ENCODE results near the gene AQP10. TPM values are rescaled to one million over a fixed set of nuclear protein-coding genes. Genes with fewer than 3 reads are reported as not detected.
"Not testable (repeated sequence)": the region's sequence is repeated elsewhere in the genome, so short reads cannot be mapped to it uniquely, and the experiment has no call there.

The AQP10 gene
- total RNA-seq, 2 experiments from 2014 or later, result not detected

- Histone ChIP-seq H3K27ac (ENCODE audit: low read depth, low read length, poor library complexity, severe bottlenecking) (no peak overlapping the region), H3K36me3 (ENCODE audit: insufficient read depth, low read length) (peaks cover 16% of the 10 kb centered on the region; the same call in 1 of the 2 replicates)
- TF ChIP-seq EZH2phosphoT487 (IDR thresholded peaks at IDR 0.05; ENCODE audit: borderline replicate concordance, low read depth, low read length), result no peak
- TF ChIP-seq CTCF (conservative IDR thresholded peaks at IDR 0.05; ENCODE audit: low read length), result no peak
Measured at GRCh38 chr1:154337253-154337894, 16.5 kb downstream of the AQP10 start.

GRCh38 chr1:154338875-154339274, 18.0 kb downstream of the AQP10 start:
- CTCF ChIA-PET (ENCODE audit: unreplicated experiment), result no interaction called here
- Histone ChIP-seq H3K4me1 (ENCODE audit: insufficient read depth, low read length, poor library complexity, severe bottlenecking) (no peaks in the 10 kb centered on the region), H3K79me2 (ENCODE audit: insufficient read depth, low read depth, low read length) (no peaks in the 10 kb centered on the region), H3K27ac (ENCODE audit: low read depth, low read length, poor library complexity, severe bottlenecking) (no peak overlapping the region), H3K4me3 (ENCODE audit: low read depth, low read length, poor library complexity, severe bottlenecking) (no peak overlapping the region), H3K4me2 (ENCODE audit: low read length) (no peak overlapping the region), H3K9me2 (ENCODE audit: insufficient read depth, low read length) (no peaks in the 10 kb centered on the region), H3K9me3 (ENCODE audit: low read length) (no peaks in the 10 kb centered on the region), H2AFZ (ENCODE audit: low read length) (no peak overlapping the region), H3K36me3 (ENCODE audit: insufficient read depth, low read length) (peaks cover 12% of the 10 kb centered on the region; the same call in 1 of the 2 replicates), H4K20me1 (ENCODE audit: insufficient read depth, low read length) (no peaks in the 10 kb centered on the region)
- no TSS peak for BruUV-seq (replicated peaks)
- POLR2A ChIA-PET, result interaction anchor here (0.7 kb wide), 1 partner anchor 61 kb away, joined by 3 read pairs; no protein-coding TSS in a partner anchor
- no peak for DNase-seq (ENCODE audit: low spot score)
- intact Hi-C loops (cut with micrococcal nuclease; ENCODE audit: unreplicated experiment), result no loop called here
- TF ChIP-seq CTCF (conservative IDR thresholded peaks at IDR 0.05; ENCODE audit: low read length), result no peak
- no peak for TF ChIP-seq EZH2phosphoT487 (IDR thresholded peaks at IDR 0.05; ENCODE audit: borderline replicate concordance, low read depth, low read length)

More at GRCh38 chr1:154337253-154337894, 16.5 kb downstream of the AQP10 start:
- Histone ChIP-seq H3K4me3 (ENCODE audit: low read depth, low read length, poor library complexity, severe bottlenecking) (no peak overlapping the region), H4K20me1 (ENCODE audit: insufficient read depth, low read length) (no peaks in the 10 kb centered on the region), H2AFZ (ENCODE audit: low read length) (no peak overlapping the region), H3K4me2 (ENCODE audit: low read length) (no peak overlapping the region), H3K9me3 (ENCODE audit: low read length) (no peaks in the 10 kb centered on the region), H3K9me2 (ENCODE audit: insufficient read depth, low read length) (no peaks in the 10 kb centered on the region), H3K4me1 (ENCODE audit: insufficient read depth, low read length, poor library complexity, severe bottlenecking) (no peaks in the 10 kb centered on the region), H3K79me2 (ENCODE audit: insufficient read depth, low read depth, low read length) (no peaks in the 10 kb centered on the region)
- DNase-seq (ENCODE audit: low spot score), result no peak
- ChIA-PET CTCF (ENCODE audit: unreplicated experiment) (no interaction called here), POLR2A (no interaction called here)
- BruUV-seq (replicated peaks), result no TSS peak
- intact Hi-C loops (cut with micrococcal nuclease; ENCODE audit: unreplicated experiment), result no loop called here

- CTCF ChIA-PET (ENCODE audit: unreplicated experiment); H3K4me3 ChIP-seq (ENCODE audit: low read depth, low read length, poor library complexity, severe bottlenecking); intact Hi-C loops (cut with micrococcal nuclease; ENCODE audit: unreplicated experiment); H4K20me1 ChIP-seq (ENCODE audit: insufficient read depth, low read length); DNase-seq (ENCODE audit: low spot score); H2AFZ ChIP-seq (ENCODE audit: low read length); H3K79me2 ChIP-seq (ENCODE audit: insufficient read depth, low read depth, low read length); H3K4me2 ChIP-seq (ENCODE audit: low read length); H3K27ac ChIP-seq (ENCODE audit: low read depth, low read length, poor library complexity, severe bottlenecking); H3K9me2 ChIP-seq (ENCODE audit: insufficient read depth, low read length); POLR2A ChIA-PET; H3K36me3 ChIP-seq (ENCODE audit: insufficient read depth, low read length); H3K4me1 ChIP-seq (ENCODE audit: insufficient read depth, low read length, poor library complexity, severe bottlenecking); H3K9me3 ChIP-seq (ENCODE audit: low read length); BruUV-seq (replicated peaks): not testable (repeated sequence)
Measured at GRCh38 chr1:154341366-154341765, 20.5 kb downstream of the AQP10 start.
